Measurements from ENCODE around the gene XRCC4. TPM values are rescaled to one million over a fixed set of nuclear protein-coding genes. Genes with fewer than 3 reads are reported as not detected.

XRCC4 gene
- total RNA-seq, 1 experiment from 2014 or later: 10.8 TPM

DNA sequence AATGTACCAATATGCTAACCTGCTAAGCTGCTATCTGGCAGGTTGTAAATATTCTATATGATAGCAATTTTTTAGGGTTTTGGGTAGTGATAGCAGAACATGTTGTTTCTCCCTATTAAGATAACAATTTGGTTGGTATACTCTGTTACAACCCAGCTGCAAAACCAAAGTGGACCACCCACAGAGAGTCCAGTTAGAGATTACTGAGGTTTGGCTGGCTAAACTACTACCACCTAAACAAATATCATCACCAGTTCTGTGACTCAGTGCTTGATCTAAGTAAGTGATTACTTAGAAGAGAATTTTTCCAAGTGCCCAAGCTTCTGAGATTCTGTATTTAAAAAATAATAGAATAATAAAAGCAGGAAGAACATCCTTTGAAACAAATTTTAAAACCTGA, 72.3 kb downstream of the XRCC4 start:
- no peak overlapping the region for H2BK5ac ChIP-seq (ENCODE audit: insufficient read length, low read length)
- no peak overlapping the region for H3K4me2 ChIP-seq (ENCODE audit: insufficient read depth, insufficient read length, low read length)
- TF ChIP-seq, protein P1, sequence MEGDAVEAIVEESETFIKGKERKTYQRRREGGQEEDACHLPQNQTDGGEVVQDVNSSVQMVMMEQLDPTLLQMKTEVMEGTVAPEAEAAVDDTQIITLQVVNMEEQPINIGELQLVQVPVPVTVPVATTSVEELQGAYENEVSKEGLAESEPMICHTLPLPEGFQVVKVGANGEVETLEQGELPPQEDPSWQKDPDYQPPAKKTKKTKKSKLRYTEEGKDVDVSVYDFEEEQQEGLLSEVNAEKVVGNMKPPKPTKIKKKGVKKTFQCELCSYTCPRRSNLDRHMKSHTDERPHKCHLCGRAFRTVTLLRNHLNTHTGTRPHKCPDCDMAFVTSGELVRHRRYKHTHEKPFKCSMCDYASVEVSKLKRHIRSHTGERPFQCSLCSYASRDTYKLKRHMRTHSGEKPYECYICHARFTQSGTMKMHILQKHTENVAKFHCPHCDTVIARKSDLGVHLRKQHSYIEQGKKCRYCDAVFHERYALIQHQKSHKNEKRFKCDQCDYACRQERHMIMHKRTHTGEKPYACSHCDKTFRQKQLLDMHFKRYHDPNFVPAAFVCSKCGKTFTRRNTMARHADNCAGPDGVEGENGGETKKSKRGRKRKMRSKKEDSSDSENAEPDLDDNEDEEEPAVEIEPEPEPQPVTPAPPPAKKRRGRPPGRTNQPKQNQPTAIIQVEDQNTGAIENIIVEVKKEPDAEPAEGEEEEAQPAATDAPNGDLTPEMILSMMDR (conservative IDR thresholded peaks at IDR 0.05): no peak
- no peak overlapping the region for H2BK12ac ChIP-seq (ENCODE audit: insufficient read length, low read depth, low read length)
- H3K4me1 ChIP-seq (ENCODE audit: insufficient read depth, low read length): no peaks in the 10 kb centered on the region
- H3K18ac ChIP-seq (ENCODE audit: insufficient read length, low read depth, low read length): no peak overlapping the region
- H4K91ac ChIP-seq (ENCODE audit: insufficient read length, low read depth, low read length): no peak overlapping the region
- Mint-ChIP-seq H3K4me3 (no peak overlapping the region), H3K9me3 (no peaks in the 10 kb centered on the region), H3K36me3 (ENCODE audit: insufficient read depth in 1 of 3, low read depth in 3 of 3) (peaks cover 0 to under 1% (median 0%) of the 10 kb centered on the region in 3 experiments; a peak in 2 of 7 replicates), H3K27ac (no peak overlapping the region), H3K4me1 (no peaks in the 10 kb centered on the region), H3K27me3 (ENCODE audit: low read depth) (no peaks in the 10 kb centered on the region)
- no peak overlapping the region for H3K4ac ChIP-seq (ENCODE audit: low read depth, low read length)
- no peak overlapping the region for H2BK20ac ChIP-seq (ENCODE audit: low read depth, low read length, poor library complexity, severe bottlenecking)
- H4K20me1 ChIP-seq (ENCODE audit: control insufficient read depth, insufficient read depth, insufficient read length): no peaks in the 10 kb centered on the region
- no peak overlapping the region for H3T11ph ChIP-seq (ENCODE audit: low read length)
- no peaks in the 10 kb centered on the region for H3K9me3 ChIP-seq (ENCODE audit: control insufficient read depth, low read depth, low read length)
- no peak overlapping the region for H2AFZ ChIP-seq (ENCODE audit: low read length)
- no peak overlapping the region for H3K14ac ChIP-seq (ENCODE audit: insufficient read depth, low read length)
- H3K79me2 ChIP-seq (ENCODE audit: insufficient read depth, low read length): no peaks in the 10 kb centered on the region
- no peak overlapping the region for H4K5ac ChIP-seq (ENCODE audit: insufficient read length, low read depth, low read length)
- H2AK5ac ChIP-seq (ENCODE audit: insufficient read length, low read length): no peak overlapping the region
- H3K79me1 ChIP-seq (ENCODE audit: insufficient read depth, low read depth, low read length, poor library complexity, severe bottlenecking): no peaks in the 10 kb centered on the region
- H3K27me3 ChIP-seq (ENCODE audit: insufficient read depth, low read length): no peaks in the 10 kb centered on the region
- H3K9ac ChIP-seq (ENCODE audit: extremely low read depth, insufficient read length, low read length): no peak overlapping the region
- no peak overlapping the region for H4K8ac ChIP-seq (replicated peaks; ENCODE audit: insufficient read length, low read depth, low read length)
- H3K23me2 ChIP-seq (ENCODE audit: insufficient read length, low read depth, low read length, poor library complexity, severe bottlenecking): no peaks in the 10 kb centered on the region
- no peak overlapping the region for H3K27ac ChIP-seq (ENCODE audit: insufficient read length, low read depth, low read length)
- H2BK15ac ChIP-seq (ENCODE audit: low read depth, low read length): no peak overlapping the region
- DNase-seq: no peak
- no peak overlapping the region for H2BK120ac ChIP-seq (ENCODE audit: low read depth, low read length, poor library complexity, severe bottlenecking)
- no peak overlapping the region for H3K23ac ChIP-seq (ENCODE audit: insufficient read length, low read depth, low read length)
- H3K56ac ChIP-seq (ENCODE audit: insufficient read length, low read depth, low read length): no peak overlapping the region
